DOHH2 (cell line): ENCODE measurements around the gene UFD1.
"Not testable (repeated sequence)": the region's sequence is repeated elsewhere in the genome, so short reads cannot be mapped to it uniquely, and the experiment has no call there.

Experiments used
- H3F3A ChIP-seq: fragments of 200-600 bp; sonication (generic), shearing (Covaris generic); 2 replicates; pipeline ENCODE4 v1.6.0; 2016; ENCODE audit warnings: antibody characterized with exemption, mild to moderate bottlenecking; ENCODE audit not compliant: control insufficient read depth, insufficient read depth
- H3K27ac ChIP-seq: fragments of 200-600 bp; sonication (generic); 2 replicates; pipeline ENCODE4 v1.5.1; 2014; ENCODE audit warnings: low read depth, mild to moderate bottlenecking, low read length, moderate library complexity
- H3K27me3 ChIP-seq: fragments of 200-600 bp; sonication (generic); 2 replicates; pipeline ENCODE4 v1.6.1; 2014; ENCODE audit warnings: mild to moderate bottlenecking, low read length, mixed read lengths; ENCODE audit not compliant: control insufficient read depth
- H3K36me3 ChIP-seq: fragments of 200-600 bp; sonication (generic); 2 replicates; pipeline ENCODE4 v1.6.1; 2014; ENCODE audit warnings: mild to moderate bottlenecking, low read length, moderate library complexity, mixed read lengths; ENCODE audit not compliant: control insufficient read depth
- H3K4me1 ChIP-seq: fragments of 200-600 bp; sonication (generic); 2 replicates; pipeline ENCODE4 v1.6.1; 2014; ENCODE audit warnings: mild to moderate bottlenecking, low read length, mixed read lengths; ENCODE audit not compliant: control insufficient read depth
- H3K4me2 ChIP-seq: fragments of 200-600 bp; sonication (generic); 2 replicates; pipeline ENCODE4 v1.6.0; 2014; ENCODE audit warnings: mild to moderate bottlenecking, low read length, moderate library complexity
- H3K4me3 ChIP-seq: fragments of 200-600 bp; sonication (generic); 2 replicates; pipeline ENCODE4 v1.5.1; 2014; ENCODE audit warnings: mild to moderate bottlenecking, low read length, mixed read lengths
- H3K79me2 ChIP-seq: fragments of 200-600 bp; sonication (generic); 2 replicates; pipeline ENCODE4 v1.6.1; 2014; ENCODE audit warnings: mild to moderate bottlenecking, low read length, mixed read lengths; ENCODE audit not compliant: control insufficient read depth
- H3K9me2 ChIP-seq: fragments of 200-600 bp; sonication (generic); replicated peaks from 2 replicates; pipeline ENCODE4 v1.6.1; 2014; ENCODE audit warnings: mild to moderate bottlenecking, low read length, mixed read lengths; ENCODE audit not compliant: control insufficient read depth
- H3K9me3 ChIP-seq: fragments of 200-600 bp; sonication (generic); 2 replicates; pipeline ENCODE4 v1.6.1; 2014; ENCODE audit warnings: antibody characterized with exemption, low read length, mixed read lengths; ENCODE audit not compliant: control insufficient read depth, insufficient read depth
- H4K20me1 ChIP-seq: fragments of 200-600 bp; sonication (generic); 2 replicates; pipeline ENCODE4 v1.6.0; 2014; ENCODE audit warnings: low read depth, mild to moderate bottlenecking, antibody characterized with exemption, low read length, moderate library complexity; ENCODE audit not compliant: control insufficient read depth, insufficient read depth
- EZH2phosphoT487 ChIP-seq: fragments of 200-600 bp; sonication (generic); IDR thresholded peaks from 2 replicates; pipeline ENCODE4 v1.6.1; 2017; ENCODE audit warnings: borderline replicate concordance, mild to moderate bottlenecking, antibody characterized with exemption, low read length, moderate library complexity, mixed read lengths
- TF ChIP-seq, protein P1 (sequence below): fragments of 200-600 bp; sonication (generic); IDR thresholded peaks from one replicate; pipeline ENCODE4 v1.5.1; 2014; ENCODE audit warnings: antibody characterized with exemption, mild to moderate bottlenecking, low read depth, low read length; ENCODE audit not compliant: poor library complexity, severe bottlenecking

Gene UFD1

DNA sequence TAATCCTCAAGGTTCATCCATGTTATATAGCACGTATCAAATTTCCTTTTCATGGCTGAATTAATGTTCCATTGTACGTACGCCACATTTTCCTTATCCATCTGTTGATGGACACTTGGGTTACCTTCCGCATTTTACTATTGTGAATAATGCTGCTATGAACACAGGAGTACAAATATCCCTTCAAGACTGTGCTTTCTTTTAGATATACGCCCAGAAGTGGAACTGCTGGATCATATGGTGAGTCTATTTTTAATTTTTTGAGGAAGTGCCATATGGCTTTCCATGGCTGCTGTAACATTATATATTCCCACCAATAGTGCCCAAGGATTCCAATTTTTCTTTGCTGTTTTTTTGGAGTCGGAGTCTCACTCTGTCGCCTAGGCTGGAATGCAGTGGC, 40.7 kb downstream of the UFD1 start:
- no peaks in the 10 kb centered on the region for H3K27me3 ChIP-seq
- TF ChIP-seq EZH2phosphoT487 = no peak
- TF ChIP-seq, protein P1, sequence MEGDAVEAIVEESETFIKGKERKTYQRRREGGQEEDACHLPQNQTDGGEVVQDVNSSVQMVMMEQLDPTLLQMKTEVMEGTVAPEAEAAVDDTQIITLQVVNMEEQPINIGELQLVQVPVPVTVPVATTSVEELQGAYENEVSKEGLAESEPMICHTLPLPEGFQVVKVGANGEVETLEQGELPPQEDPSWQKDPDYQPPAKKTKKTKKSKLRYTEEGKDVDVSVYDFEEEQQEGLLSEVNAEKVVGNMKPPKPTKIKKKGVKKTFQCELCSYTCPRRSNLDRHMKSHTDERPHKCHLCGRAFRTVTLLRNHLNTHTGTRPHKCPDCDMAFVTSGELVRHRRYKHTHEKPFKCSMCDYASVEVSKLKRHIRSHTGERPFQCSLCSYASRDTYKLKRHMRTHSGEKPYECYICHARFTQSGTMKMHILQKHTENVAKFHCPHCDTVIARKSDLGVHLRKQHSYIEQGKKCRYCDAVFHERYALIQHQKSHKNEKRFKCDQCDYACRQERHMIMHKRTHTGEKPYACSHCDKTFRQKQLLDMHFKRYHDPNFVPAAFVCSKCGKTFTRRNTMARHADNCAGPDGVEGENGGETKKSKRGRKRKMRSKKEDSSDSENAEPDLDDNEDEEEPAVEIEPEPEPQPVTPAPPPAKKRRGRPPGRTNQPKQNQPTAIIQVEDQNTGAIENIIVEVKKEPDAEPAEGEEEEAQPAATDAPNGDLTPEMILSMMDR = no peak
- H3K27ac ChIP-seq = no peak overlapping the region
- no peaks in the 10 kb centered on the region for H3K9me2 ChIP-seq
- peaks cover 20% of the 10 kb centered on the region for H3K4me1 ChIP-seq
- no peaks in the 10 kb centered on the region for H3K9me3 ChIP-seq
- H3K4me3 ChIP-seq = no peak overlapping the region
- H3K4me2 ChIP-seq = no peak overlapping the region
- H4K20me1 ChIP-seq = 0 out of 2 replicates have a peak, but pooled peaks cover 5% of the 10 kb centered on the region
- H3K36me3 ChIP-seq = peaks cover 54% of the 10 kb centered on the region
- peaks cover 52% of the 10 kb centered on the region for H3K79me2 ChIP-seq
- H3F3A ChIP-seq = peaks cover 14% of the 10 kb centered on the region

DNA sequence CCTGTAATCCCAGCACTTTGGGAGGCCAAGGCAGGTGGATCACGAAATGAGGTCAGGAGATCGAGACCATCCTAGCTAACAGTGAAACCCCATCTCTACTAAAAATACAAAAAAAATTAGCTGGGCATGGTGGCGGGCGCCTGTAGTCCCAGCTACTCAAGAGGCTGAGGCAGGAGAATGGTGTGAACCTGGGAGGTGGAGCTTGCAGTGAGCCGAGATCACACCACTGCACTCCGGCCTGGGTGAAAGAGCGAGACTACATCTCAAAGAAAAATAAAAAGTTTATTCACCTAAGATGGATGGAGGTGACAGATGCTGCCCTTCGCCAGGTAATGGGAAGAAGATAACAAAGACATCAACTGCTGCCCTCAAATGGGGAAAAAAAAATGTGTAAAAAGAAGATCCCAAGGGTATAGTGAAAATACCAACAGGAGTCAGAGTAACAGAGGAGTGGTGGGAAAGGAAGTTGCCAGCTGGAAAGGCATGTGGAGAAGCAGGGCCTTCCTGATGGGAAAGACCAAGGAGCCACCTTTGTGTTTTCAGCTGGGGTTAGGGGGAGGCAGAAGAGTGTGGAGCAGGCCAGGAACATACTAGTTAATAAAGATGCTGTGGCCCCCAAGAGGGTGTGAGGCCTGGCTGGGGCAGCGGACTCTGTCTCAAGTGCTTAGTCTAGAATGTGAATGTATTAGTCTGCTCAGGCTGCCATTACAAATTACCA, 42.4 kb downstream of the UFD1 start:
- not testable (repeated sequence) for H4K20me1 ChIP-seq
- H3K36me3 ChIP-seq = peaks cover 47% of the 10 kb centered on the region

DNA sequence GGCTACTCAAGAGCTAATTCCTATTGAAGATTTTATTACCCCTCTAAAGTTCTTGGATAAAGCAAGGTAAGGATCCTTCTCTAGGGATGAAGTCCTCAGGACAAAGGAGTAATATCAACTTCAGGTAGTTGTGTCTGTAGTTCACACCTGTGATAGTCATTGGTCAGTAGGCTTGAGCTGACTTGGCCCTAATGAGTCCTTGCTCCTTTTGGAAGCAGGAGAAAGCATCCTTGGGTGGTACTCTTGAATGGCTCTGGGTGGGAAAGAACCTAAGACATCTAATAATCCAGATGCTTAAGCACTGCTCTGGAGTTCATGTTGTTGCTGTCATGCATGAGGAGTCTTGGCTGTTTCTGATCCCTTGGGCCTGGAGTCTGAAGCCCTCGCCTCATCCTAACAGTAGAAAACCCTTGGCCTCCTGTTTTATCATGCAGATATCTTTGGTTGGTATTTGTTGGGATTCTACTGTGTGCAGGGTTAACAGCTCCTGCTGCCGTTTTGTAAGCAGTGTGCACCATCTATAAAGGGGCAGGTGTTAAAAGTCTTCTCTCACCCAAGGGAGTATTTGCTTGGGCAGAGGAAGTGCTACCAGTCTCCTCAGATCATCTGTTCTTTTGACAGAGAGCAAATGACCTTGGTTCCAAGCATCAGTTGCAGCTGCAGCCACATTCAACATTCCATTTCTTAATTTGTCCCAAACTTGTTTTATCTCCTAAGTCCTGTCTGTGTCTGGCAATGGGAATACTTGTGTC, 44.0 kb downstream of the UFD1 start:
- H4K20me1 ChIP-seq = peaks cover 2% of the 10 kb centered on the region
- peaks cover 27% of the 10 kb centered on the region for H3K4me1 ChIP-seq
- TF ChIP-seq, protein P1 = no peak
- TF ChIP-seq EZH2phosphoT487 = no peak
- peaks cover 49% of the 10 kb centered on the region for H3K36me3 ChIP-seq
- peak overlapping the region; percentile 23; the same call in 1 of the 2 replicates for H3K4me2 ChIP-seq
- H3K79me2 ChIP-seq = peaks cover 50% of the 10 kb centered on the region
- H3K27ac ChIP-seq = peak overlapping the region; percentile 26
- H3K4me3 ChIP-seq = no peak overlapping the region
- no peaks in the 10 kb centered on the region for H3K27me3 ChIP-seq
- no peaks in the 10 kb centered on the region for H3K9me3 ChIP-seq
- H3K9me2 ChIP-seq = no peaks in the 10 kb centered on the region
- peaks cover 14% of the 10 kb centered on the region for H3F3A ChIP-seq

More for the DNA sequence above, 42.4 kb downstream of the UFD1 start:
- not testable (repeated sequence) for H3K27me3 ChIP-seq, H3K4me3 ChIP-seq, H3K4me2 ChIP-seq, H3K9me3 ChIP-seq, H3K9me2 ChIP-seq, H3K27ac ChIP-seq
- Histone ChIP-seq H3K79me2 (peaks cover 51% of the 10 kb centered on the region), H3K4me1 (peaks cover 24% of the 10 kb centered on the region), H3F3A (peaks cover 14% of the 10 kb centered on the region)

DNA sequence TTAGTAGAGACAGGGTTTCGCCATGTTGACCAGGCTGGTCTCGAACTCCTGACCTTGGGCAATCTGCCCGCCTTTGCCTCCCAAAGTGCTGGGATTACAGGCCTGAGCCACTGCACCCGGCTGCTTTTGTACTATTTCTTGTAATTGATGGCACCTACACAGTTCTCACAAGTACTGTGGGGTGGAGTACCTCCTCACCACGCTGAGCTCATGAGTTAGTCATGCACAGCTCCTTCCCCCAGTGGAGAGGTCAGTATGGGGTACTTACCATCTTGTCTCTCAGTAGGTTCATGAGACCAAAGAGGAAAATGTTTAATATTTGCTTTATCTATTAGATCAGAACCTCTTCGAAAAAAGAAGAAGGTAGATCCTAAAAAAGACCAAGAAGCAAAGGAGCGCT, 44.6 kb downstream of the UFD1 start:
- Histone ChIP-seq H3K27me3 (no peaks in the 10 kb centered on the region), H3K9me3 (no peaks in the 10 kb centered on the region), H3K4me3 (no peak overlapping the region), H3K36me3 (peaks cover 55% of the 10 kb centered on the region), H4K20me1 (peaks cover 8% of the 10 kb centered on the region), H3K27ac (no peak overlapping the region), H3K4me1 (peaks cover 33% of the 10 kb centered on the region), H3K79me2 (peaks cover 50% of the 10 kb centered on the region), H3K4me2 (peak overlapping the region; percentile 23; the same call in 1 of the 2 replicates), H3F3A (peaks cover 14% of the 10 kb centered on the region), H3K9me2 (no peaks in the 10 kb centered on the region)
- no peak for TF ChIP-seq EZH2phosphoT487
- TF ChIP-seq, protein P1 = no peak
